Thoracic aorta (tissue), 2 donors: ENCODE data around the gene SH3PXD2A. TPM values are rescaled to one million over a fixed set of nuclear protein-coding genes. Genes with fewer than 3 reads are reported as not detected.

ENCODE experiments used
- ATAC-seq: fragments of 150-250 bp; one replicate; pipeline ENCODE4 v1.8.0; 2017; ENCODE audit warnings: low read depth; ENCODE audit not compliant: insufficient number of reproducible peaks, low FRiP score
- DNase-seq: peaks from one replicate; pipeline ENCODE4 v3.0.0-alpha.2; 2020; ENCODE audit warnings: low spot score
- H3K27ac ChIP-seq, 2 donors: fragments of 200-600 bp; sonication (generic); 1 replicate in 1 of 2; 2 replicates in 1 of 2; pipeline ENCODE4 v1.5.1; 2016; ENCODE audit warnings: mild to moderate bottlenecking in 2 of 2, moderate library complexity in 2 of 2
- H3K27me3 ChIP-seq: fragments of 200-600 bp; sonication (generic); replicated peaks from 2 replicates; pipeline ENCODE4 v1.6.0; 2016; ENCODE audit warnings: mild to moderate bottlenecking; ENCODE audit not compliant: insufficient read depth
- H3K36me3 ChIP-seq: fragments of 200-600 bp; sonication (generic); one replicate; pipeline ENCODE4 v1.5.1; 2016
- H3K4me1 ChIP-seq, 2 donors: fragments of 200-600 bp; sonication (generic); 1 replicate in 1 of 2; 2 replicates in 1 of 2; pipeline versions ENCODE4 v1.5.1 to v1.6.0; 2016; ENCODE audit warnings: low read depth in 2 of 2, mild to moderate bottlenecking in 1 of 2; ENCODE audit not compliant: control insufficient read depth in 1 of 2
- H3K4me3 ChIP-seq: fragments of 200-600 bp; sonication (generic); 2 replicates; pipeline ENCODE4 v1.5.1; 2016; ENCODE audit warnings: mild to moderate bottlenecking
- H3K9me3 ChIP-seq: fragments of 200-600 bp; sonication (generic); 2 replicates; pipeline ENCODE4 v1.5.1; 2016
- CTCF ChIP-seq: fragments of 200-600 bp; sonication (generic); IDR thresholded peaks from one replicate; pipeline ENCODE4 v1.5.1; 2019; ENCODE audit warnings: antibody characterized with exemption
- total RNA-seq, 2 donors: library from RNA; depleted of rRNA; stranded (reverse); fragments of >200 nt; gene quantifications; one replicate each; pipeline versions ENCODE4 v1.1.0 to v1.2.3, GENCODE V29; 2016

SH3PXD2A gene
- total RNA-seq, 2 donors from 2014 or later, result 28.3 to 51.5 TPM

GRCh38 chr10:103890688-103891087, 35.3 kb upstream of the SH3PXD2A start:
- DNase-seq (no peak), ATAC-seq (no peak)
- Histone ChIP-seq H3K27ac (no peak overlapping the region), H3K27me3 (no peaks in the 10 kb centered on the region), H3K36me3 (peaks cover 24% of the 10 kb centered on the region), H3K4me1 (peaks cover 11 to 44% of the 10 kb centered on the region in 2 donors), H3K9me3 (no peaks in the 10 kb centered on the region), H3K4me3 (no peak overlapping the region)
- TF ChIP-seq CTCF, result no peak

GRCh38 chr10:103890194-103890658, 34.9 kb upstream of the SH3PXD2A start:
- H3K4me1 ChIP-seq, result peaks cover 12 to 49% of the 10 kb centered on the region in 2 donors
- no peaks in the 10 kb centered on the region for H3K9me3 ChIP-seq
- no peak for ATAC-seq
- no peak for DNase-seq
- no peak for TF ChIP-seq CTCF
- H3K27ac ChIP-seq, result no peak overlapping the region
- H3K27me3 ChIP-seq, result no peaks in the 10 kb centered on the region
- no peak overlapping the region for H3K4me3 ChIP-seq
- H3K36me3 ChIP-seq, result peaks cover 22% of the 10 kb centered on the region

DNA sequence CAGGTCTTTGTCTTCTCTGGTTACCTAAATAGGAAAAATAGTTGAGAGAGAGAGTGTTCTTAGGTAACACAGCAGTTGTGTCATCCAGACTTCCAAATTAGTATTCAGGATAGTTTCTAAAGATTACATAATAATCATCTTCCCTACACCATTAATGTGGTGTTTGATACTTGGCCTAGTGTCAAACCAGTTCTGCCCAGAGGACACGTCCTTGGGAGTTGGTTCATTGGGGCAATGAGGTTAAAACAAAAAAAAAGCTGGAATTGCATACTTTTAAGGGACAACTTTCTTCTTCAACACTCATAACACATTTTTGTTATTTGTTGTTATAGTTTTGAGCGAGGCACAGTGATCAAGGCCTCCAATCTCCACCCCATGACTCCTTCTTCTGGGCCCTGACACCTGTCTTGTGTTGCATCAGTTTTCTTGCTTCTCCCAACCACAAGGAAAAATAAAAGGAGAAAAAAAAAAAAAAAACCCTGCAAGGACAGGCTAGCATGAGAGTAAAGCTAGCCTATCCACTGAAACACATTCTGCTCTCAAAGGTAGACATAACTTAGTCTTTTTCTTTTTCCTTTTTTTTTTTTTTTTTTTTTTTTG, 33.8 kb upstream of the SH3PXD2A start:
- H3K4me1 ChIP-seq, result peaks cover 9 to 50% of the 10 kb centered on the region in 2 donors
- H3K27ac ChIP-seq, result peak overlapping the region; percentile 74 to 75
- H3K36me3 ChIP-seq, result peaks cover 22% of the 10 kb centered on the region
- H3K27me3 ChIP-seq, result no peaks in the 10 kb centered on the region
- H3K9me3 ChIP-seq, result no peaks in the 10 kb centered on the region
- no peak overlapping the region for H3K4me3 ChIP-seq
- TF ChIP-seq CTCF, result no peak
- DNase-seq (no peak), ATAC-seq (no peak)

GRCh38 chr10:103888113-103888841, 32.9 kb upstream of the SH3PXD2A start:
- Histone ChIP-seq H3K27me3 (no peaks in the 10 kb centered on the region), H3K36me3 (peaks cover 22% of the 10 kb centered on the region), H3K27ac (peak overlapping the region; percentile 74 to 75), H3K4me3 (peak overlapping the region; percentile 18), H3K4me1 (peaks cover 7 to 48% of the 10 kb centered on the region in 2 donors), H3K9me3 (no peaks in the 10 kb centered on the region)
- TF ChIP-seq CTCF, result peak; percentile 92
- DNase-seq (peak; percentile 78), ATAC-seq (peak; percentile 73)

- Histone ChIP-seq H3K36me3 (peaks cover 27% of the 10 kb centered on the region), H3K4me1 (peaks cover 7 to 48% of the 10 kb centered on the region in 2 donors), H3K27me3 (no peaks in the 10 kb centered on the region), H3K9me3 (no peaks in the 10 kb centered on the region), H3K27ac (peak overlapping the region; percentile 55 to 74), H3K4me3 (no peak overlapping the region)
- no peak for ATAC-seq
- no peak for DNase-seq
- no peak for TF ChIP-seq CTCF
Observed at GRCh38 chr10:103885617-103886016, 30.2 kb upstream of the SH3PXD2A start.
